H1 (cell line): ENCODE measurements around the gene NLRP1. TPM values are rescaled to one million over a fixed set of nuclear protein-coding genes. Genes with fewer than 3 reads are reported as not detected.

Source experiments
- BACH1 ChIP-seq: IDR thresholded peaks from 2 replicates; pipeline ENCODE4 v1.6.1; 2012; ENCODE audit warnings: low read length, improper control_type of control experiment
- CHD7 ChIP-seq: fragments of 300-600 bp; sonication (generic); IDR thresholded peaks from 2 replicates; pipeline ENCODE4 v1.7.1; 2012; ENCODE audit warnings: low read length, moderate library complexity, mild to moderate bottlenecking, inconsistent platforms; ENCODE audit not compliant: insufficient replicate concordance
- EP300 ChIP-seq, 2 experiments: IDR thresholded peaks; 1 replicate in 1 of 2; 2 replicates in 1 of 2; pipeline ENCODE4 v1.6.1; 2011 to 2012; ENCODE audit warnings: low read depth in 2 of 2, low read length in 2 of 2, mild to moderate bottlenecking in 2 of 2, borderline replicate concordance in 1 of 2, inconsistent platforms in 1 of 2, moderate library complexity in 1 of 2
- FOSL1 ChIP-seq: IDR thresholded peaks from 2 replicates; pipeline ENCODE4 v1.6.1; 2011; ENCODE audit warnings: mild to moderate bottlenecking, low read depth, low read length, moderate library complexity; ENCODE audit not compliant: insufficient read depth
- KDM5A ChIP-seq: fragments of 200-600 bp; IDR thresholded peaks from 2 replicates; pipeline ENCODE4 v1.7.1; 2012; ENCODE audit warnings: mild to moderate bottlenecking, low read length, inconsistent platforms, mixed read lengths
- RAD21 ChIP-seq, 2 experiments: IDR thresholded peaks in 1 of 2; conservative IDR thresholded peaks in 1 of 2; 2 replicates each; pipeline ENCODE4 v1.6.1; 2011; ENCODE audit warnings: low read depth in 2 of 2, low read length in 2 of 2, improper control_type of control experiment in 1 of 2, inconsistent platforms in 1 of 2, mild to moderate bottlenecking in 1 of 2, moderate library complexity in 1 of 2
- SAP30 ChIP-seq: fragments of 300-600 bp; sonication (generic); IDR thresholded peaks from 2 replicates; pipeline ENCODE4 v1.7.1; 2012; ENCODE audit warnings: low read length, moderate library complexity, mild to moderate bottlenecking, inconsistent platforms; ENCODE audit not compliant: insufficient read depth, insufficient replicate concordance
- TAF7 ChIP-seq: optimal IDR thresholded peaks from 2 replicates; pipeline ENCODE3; 2011; ENCODE audit warnings: low read depth, mild to moderate bottlenecking, inconsistent platforms, low read length, moderate library complexity, borderline replicate concordance
- YY1 ChIP-seq: IDR thresholded peaks from 2 replicates; pipeline ENCODE4 v1.6.1; 2011; ENCODE audit warnings: low read depth, mild to moderate bottlenecking, low read length
- polyA plus RNA-seq, 7 experiments: library from polyadenylated mRNA; depleted of rRNA in 3 of 7; stranded (reverse) in 5 of 7; unstranded in 2 of 7; fragments of >200 nt in 5 of 7; fragments of 200-250 nt in 2 of 7; gene quantifications; 1 replicate in 5 of 7; 2 replicates in 1 of 7; 4 replicates in 1 of 7; pipeline versions ENCODE4 v1.2.1 to v1.2.3, GENCODE V29; 2011 to 2013; ENCODE audit warnings: missing spikeins in 2 of 7, mixed read lengths in 2 of 7
- total RNA-seq: library from RNA; stranded (reverse); fragmentation: NEBNext Ultra II Directional; extraction: Animal tissue kit (Norgen Biotek cat#: 25700); gene quantifications from 2 replicates; pipeline ENCODE4 v1.2.1, GENCODE V29; 2021

Gene NLRP1
- total and polyA plus RNA-seq, 2 of the 8 experiments (the other 6 are each of a cell fraction or from before 2014, with no cell fraction given): 8.6 to 10.4 TPM

- no peak for TF ChIP-seq SAP30
- TF ChIP-seq KDM5A: no peak
- TF ChIP-seq EP300 (IDR thresholded peaks at IDR 0.05; ENCODE audit: borderline replicate concordance in 1 of 2, low read depth in 2 of 2, low read length in 2 of 2): peak in 1 of 2 experiments; percentile 75; a peak in 1 of 3 replicates
- no peak for TF ChIP-seq YY1
- TF ChIP-seq TAF7: no peak
- TF ChIP-seq CHD7: no peak
- TF ChIP-seq BACH1: no peak
- TF ChIP-seq FOSL1: no peak
- peak; percentile 42 to 47 for TF ChIP-seq RAD21 (IDR thresholded peaks at IDR 0.05 in 1 of 2, conservative IDR thresholded peaks at IDR 0.05 in 1 of 2; ENCODE audit: low read depth in 2 of 2, low read length in 2 of 2)
These were observed 42.6 kb downstream of the NLRP1 start (continued) for GRCh38 chr17:5541610-5542202.
